GM18909 (cell line): ENCODE results near the gene YEATS4.

Experiments
- ATAC-seq: cut with Tn5 transposase; IDR thresholded peaks from one replicate; pipeline ENCODE4 v1.9.1; 2021; ENCODE audit warnings: mild to moderate bottlenecking; ENCODE audit not compliant: unreplicated experiment, poor library complexity

Gene YEATS4

GRCh38 chr12:69428351-69429073 lies 69.0 kb downstream of the YEATS4 start:
- no peak for ATAC-seq

- ATAC-seq: no peak
These were observed 71.5 kb downstream of the YEATS4 start for GRCh38 chr12:69430942-69431590.

- ATAC-seq: no peak
These were observed 72.2 kb downstream of the YEATS4 start for GRCh38 chr12:69431591-69432222.

GRCh38 chr12:69433653-69434052 lies 74.1 kb downstream of the YEATS4 start:
- no peak for ATAC-seq

GRCh38 chr12:69435644-69436043 lies 76.1 kb downstream of the YEATS4 start:
- no peak for ATAC-seq

- ATAC-seq: no peak
These were observed 77.5 kb downstream of the YEATS4 start for GRCh38 chr12:69437073-69437472.

GRCh38 chr12:69438539-69438938 lies 79.0 kb downstream of the YEATS4 start:
- ATAC-seq: no peak

- ATAC-seq: no peak
These were observed 80.5 kb downstream of the YEATS4 start for GRCh38 chr12:69440016-69440415.
